Nucleus accumbens (tissue), 56 donors: ENCODE results near the gene CUEDC1.
A peak's percentile ranks its signal among the peaks of the same experiment; 100 is the strongest.

Experiments
- DNase-seq, 56 donors: peaks; one replicate each; lab custom pipeline; 2025; lab: John Stamatoyannopoulos, UW

The CUEDC1 gene

DNA sequence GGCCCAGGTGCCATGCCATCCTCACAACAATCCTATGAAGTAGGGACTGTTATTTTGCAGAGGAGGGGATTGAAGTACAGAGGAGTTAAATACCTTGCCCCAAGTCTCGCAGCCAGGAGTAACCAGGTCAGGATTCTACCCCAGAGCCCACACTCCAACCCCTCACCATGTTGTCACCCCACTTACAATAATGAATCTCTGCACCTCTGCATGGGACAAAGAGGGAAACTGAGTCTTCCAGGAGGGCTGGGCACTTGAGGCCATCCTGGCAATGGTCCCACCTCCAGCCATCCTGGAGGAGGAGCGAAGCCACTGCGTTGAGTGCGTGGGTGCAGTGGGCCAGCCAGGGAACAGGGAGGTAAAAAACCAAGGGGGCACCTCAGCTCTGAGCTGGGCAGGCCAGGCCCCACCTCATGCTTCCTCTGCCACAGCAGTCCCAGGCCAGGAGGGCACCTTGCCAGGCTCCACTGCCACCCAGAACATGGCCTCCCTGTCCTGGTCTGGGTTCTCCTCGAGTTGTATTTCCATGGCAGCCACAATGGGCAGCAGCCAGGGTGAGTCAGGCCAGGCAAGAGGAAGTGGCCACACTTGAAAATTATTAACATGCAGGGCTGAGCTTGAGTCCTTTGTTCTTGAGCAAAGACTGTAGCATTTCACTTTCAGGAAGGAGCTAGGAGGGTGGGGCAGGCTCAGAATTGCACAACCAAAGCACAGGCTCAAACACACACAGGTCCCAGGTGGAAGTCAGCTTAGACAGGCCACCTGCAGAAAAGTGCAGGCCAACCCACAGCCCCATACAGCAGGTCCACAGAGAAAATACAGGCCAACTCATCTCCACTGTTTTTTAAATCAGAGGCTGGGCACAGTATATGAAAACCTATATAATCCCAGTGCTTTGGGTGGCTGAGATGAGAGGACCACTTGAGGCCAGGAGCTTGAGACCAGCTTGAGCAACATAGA is 52.1 kb downstream of the CUEDC1 start:
- peak in 54 of 56 donors; percentile 14 to 86 (median 64) for DNase-seq

DNA sequence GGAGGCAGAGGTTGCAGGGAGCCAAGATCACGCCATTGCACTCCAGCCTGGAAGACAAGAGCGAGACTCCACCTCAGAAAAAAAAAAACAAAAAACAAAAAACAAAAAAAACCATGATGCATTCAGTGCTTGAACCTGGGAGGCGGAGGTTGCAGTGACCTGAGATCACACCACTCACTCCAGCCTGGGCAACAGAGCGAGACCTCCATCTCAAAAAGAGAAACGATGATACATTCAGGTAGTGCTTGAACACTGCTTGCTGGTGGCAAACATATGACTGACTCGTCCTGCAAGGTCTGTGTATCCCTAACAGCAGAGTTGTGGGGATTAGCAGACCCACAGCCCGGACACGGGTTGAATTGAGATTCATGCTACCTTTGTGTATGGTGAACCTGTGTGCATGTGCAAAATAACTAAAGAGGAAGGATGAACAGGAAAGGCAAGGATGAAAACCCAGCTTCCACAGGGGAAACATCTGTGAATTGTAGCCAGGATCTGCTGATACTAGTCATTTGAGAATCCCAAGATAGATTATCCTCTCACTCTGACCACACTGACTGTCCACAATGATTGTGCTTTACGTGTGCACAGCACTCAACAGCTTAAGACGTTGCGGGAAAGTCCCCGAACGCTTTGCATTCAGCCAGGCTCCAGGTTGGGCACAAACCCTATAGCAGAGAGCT is 53.0 kb downstream of the CUEDC1 start:
- no peak for DNase-seq

DNA sequence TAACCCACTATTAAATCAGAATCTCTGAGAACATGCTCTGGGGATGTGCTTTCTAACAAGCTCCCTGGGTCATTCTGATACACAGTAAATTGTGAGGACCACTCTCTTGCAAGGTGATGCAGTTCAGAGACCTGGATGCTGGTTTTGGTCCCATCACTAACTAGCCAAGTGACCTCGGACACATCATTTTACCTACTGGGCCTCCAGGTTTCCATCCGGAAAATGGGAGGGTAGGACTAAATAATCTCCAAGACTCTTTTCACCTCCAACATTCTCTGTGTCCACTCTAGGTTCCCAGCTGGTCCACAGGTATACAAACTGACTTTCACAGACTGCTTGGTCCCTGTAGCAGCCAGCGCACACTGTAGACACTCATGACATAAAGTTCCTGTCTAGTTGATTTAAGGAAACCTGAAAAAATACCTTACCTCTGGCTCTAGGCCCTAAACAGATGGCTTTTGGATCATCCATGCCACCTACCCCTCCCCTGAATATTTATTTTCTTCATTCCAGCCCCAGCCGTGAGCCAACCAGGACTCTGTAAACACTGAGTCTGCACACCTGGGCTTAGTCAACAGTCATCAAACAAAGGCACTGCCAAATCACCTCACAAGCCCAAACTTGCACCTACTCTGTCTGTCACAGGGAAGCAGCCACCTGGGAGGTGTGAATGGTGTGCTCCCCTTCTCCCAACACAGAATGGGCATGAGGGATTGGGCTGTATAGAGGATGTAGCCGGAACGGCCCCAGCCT is 54.0 kb downstream of the CUEDC1 start:
- DNase-seq: no peak

- peak in 4 of 56 donors; percentile 18 to 46 (median 20) for DNase-seq
These were observed 55.4 kb downstream of the CUEDC1 start for GRCh38 chr17:57899822-57900221.

GRCh38 chr17:57899391-57899790 is 55.8 kb downstream of the CUEDC1 start:
- DNase-seq: peak in 14 of 56 donors; percentile 18 to 59 (median 46)

GRCh38 chr17:57898487-57899311 is 56.5 kb downstream of the CUEDC1 start:
- DNase-seq: peak in 47 of 56 donors; percentile 29 to 84 (median 55)

- peak in 2 of 56 donors; percentile 20 to 31 for DNase-seq
These were observed 59.7 kb downstream of the CUEDC1 start for GRCh38 chr17:57895382-57896060.

DNA sequence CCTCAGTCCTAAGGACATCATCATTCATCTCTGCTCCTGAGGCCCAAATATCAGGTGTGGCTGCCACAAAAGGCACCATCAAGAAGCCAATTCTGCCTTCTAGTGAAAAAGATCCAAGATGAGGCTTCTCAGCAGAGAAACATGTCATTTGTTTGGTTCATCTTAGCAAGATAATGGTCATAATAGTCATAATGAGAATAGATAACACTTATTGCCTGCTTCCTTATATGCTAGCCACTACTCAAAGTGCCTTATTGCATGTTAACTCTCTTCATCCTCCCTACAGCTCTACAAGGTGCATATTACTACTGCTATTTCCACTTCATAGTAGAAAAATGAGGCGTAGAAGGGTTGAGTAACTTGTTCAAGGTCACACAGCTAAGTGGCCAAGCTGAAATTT is 60.4 kb downstream of the CUEDC1 start:
- DNase-seq: no peak

GRCh38 chr17:57892820-57893595 is 62.2 kb downstream of the CUEDC1 start:
- DNase-seq: peak in 53 of 56 donors; percentile 44 to 90 (median 78)

- DNase-seq: peak in 50 of 56 donors; percentile 34 to 87 (median 70)
These were observed 62.9 kb downstream of the CUEDC1 start for GRCh38 chr17:57892146-57892819.

DNA sequence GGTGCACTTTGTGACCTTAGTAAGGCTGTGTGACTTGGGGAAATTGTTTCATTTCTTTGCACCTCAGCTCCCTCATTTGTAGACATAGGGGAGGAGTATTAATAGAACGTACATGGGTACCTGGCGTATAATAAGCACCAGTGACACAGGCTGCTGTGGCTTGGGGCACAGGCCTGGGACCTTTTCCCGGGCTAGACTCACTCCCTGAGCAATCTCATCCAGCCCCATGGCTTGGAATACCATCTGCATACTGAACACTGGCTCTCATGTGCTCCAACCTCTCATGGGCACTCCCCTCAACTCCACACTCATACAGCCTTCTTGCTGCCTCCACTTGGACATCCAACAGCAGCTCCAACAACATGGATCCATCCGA is 64.4 kb downstream of the CUEDC1 start:
- no peak for DNase-seq

- DNase-seq: peak in 23 of 56 donors; percentile 7 to 71 (median 41)
These were observed 65.0 kb downstream of the CUEDC1 start for GRCh38 chr17:57889892-57890856.

DNA sequence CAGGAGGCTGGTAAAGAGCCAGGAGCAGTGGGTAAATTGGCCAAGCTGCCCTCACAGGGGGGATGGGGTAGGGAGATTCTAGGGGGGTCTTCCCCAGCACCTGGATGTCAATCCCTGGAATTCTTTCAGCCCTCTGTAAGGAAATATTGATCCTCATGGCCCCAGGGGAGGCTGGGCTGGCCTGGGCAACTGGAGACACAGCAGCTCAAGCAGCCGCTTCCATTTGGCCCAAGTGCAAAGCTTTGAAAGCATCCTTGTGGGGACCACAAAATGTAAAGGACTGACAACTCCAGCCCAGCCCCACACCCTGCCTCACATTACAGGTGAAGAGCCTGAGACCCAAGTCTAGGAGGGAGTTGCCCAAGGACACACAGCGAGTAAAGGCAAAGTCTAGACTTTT is 66.0 kb downstream of the CUEDC1 start:
- no peak for DNase-seq

- no peak for DNase-seq
These were observed 66.6 kb downstream of the CUEDC1 start for GRCh38 chr17:57888311-57889216.

DNA sequence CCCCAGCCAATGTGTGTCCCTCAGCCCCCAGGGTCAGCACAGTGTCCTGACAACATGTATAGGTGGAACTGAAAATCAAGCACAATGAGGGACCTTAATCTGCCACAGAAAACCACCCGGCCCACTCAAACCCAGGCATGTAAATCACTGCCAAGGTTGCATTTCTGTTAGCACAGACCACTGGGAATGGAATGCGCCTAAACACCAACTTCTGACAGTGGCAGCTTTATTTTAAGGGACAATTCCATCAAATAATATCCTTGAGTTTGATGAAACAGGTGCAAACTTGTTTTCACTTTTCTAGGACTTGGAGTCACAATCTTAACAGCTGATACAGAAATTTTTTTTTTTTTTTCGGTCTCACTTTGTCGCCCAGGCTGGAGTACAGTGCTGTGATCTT is 68.1 kb downstream of the CUEDC1 start:
- DNase-seq: no peak

DNA sequence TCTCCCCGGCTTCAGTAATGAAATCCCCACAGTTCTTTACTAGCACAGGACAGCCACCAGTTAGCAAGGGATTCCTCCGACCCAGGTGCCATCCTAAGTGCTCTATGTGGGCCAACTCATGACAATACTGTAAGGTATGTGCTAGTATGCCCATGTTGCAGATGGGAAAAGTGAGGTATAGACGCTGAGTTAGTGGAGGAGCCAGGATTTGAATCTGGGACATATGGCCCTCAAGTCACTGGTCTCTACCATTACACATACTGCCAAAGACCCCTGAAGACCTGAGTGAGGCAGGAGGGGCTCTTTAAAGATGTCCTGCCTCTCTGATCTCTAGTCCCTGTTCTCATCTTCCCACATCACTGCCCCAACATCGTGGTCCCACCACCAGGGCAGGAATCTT is 69.2 kb downstream of the CUEDC1 start:
- DNase-seq: no peak
